GM21528 (cell line): ENCODE measurements around the gene TDRD3.

ENCODE experiments used
- ATAC-seq: cut with Tn5 transposase; IDR thresholded peaks from one replicate; pipeline ENCODE4 v1.9.1; 2021; ENCODE audit warnings: mild to moderate bottlenecking, moderate library complexity; ENCODE audit not compliant: unreplicated experiment, low FRiP score

The TDRD3 gene

DNA sequence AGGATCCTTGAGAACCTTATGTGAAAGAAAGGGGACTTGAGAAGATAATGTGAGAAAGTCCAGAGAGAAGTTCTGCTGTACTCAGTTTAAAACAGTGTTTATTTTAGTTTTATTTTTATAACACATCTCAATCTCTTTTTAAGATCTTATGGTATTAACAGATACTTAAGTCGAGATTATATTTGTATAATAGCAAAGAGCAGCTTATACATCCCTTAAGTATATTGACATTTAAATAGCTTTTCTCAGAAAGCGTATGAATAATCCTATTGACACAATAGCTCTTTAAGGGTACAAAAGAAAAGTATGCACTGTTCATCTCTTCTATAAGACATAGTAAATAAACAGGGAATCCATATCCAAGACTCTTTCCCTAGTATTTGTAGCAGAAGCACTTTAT lies 42.2 kb downstream of the TDRD3 start:
- ATAC-seq: no peak

DNA sequence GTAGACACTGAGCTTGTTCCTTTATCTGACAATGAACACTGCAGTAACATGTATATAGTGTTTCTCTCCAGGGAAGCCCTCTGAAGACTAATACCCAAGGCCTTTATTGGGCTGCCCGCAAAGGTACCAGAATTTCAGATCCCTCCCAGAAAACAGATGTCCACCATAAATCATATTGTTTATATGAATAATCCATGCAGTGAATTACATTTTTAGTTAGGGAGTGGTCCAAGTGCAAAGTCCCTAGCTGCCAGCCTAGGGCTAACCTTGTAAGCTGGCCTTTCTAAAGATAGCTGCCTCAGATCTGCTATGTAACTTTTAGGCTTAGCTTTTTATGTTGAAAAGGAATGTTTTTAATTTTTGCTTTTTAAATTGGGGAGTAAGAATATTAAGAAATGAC lies 44.7 kb downstream of the TDRD3 start:
- no peak for ATAC-seq

DNA sequence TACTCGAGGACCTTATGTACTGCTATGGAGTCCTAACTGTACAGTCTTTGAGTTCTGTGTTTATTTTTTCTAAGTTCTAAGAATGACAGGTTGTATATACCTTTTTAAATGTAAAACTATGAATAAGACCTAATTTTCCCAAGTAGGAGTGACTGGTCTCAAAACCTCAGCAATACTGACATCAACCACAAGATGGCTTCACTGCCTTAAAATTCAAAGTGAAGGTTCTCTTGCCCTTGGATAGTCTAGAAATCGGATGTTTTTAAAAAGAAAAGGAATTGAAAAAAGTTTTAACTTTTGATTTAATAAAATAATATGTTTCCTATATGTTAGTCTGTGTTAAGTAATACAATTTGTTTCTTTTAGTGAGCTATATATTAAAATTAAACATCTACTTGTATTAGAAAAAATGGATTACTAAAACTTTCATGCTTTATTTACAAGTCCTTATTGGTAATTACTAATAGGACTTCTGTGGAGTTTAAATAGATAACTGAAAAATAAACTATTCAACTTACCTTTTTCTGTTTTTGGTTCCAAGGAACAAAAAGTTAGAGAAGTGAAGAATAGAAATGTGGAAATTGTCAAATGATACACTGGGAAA lies 52.0 kb downstream of the TDRD3 start:
- peak; percentile 89 for ATAC-seq

DNA sequence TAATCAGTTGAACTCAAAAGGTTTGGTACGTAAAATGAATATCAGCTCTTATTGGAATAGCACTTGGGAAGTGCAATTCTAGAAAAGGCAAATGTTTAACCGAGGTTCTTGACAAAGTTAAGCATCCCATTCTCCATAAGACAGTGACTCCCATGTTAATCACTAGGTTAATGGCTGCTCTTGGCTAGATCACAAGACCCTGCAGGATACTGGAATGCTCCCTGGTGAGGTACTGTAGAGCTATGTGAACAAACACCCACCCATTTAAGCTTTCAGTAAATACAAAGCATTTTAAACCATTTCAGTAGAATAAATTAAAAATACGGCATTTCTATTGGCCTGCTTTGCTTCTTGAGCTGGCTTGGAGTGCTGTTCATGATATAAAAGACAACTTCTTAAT lies 56.5 kb downstream of the TDRD3 start:
- ATAC-seq: no peak

DNA sequence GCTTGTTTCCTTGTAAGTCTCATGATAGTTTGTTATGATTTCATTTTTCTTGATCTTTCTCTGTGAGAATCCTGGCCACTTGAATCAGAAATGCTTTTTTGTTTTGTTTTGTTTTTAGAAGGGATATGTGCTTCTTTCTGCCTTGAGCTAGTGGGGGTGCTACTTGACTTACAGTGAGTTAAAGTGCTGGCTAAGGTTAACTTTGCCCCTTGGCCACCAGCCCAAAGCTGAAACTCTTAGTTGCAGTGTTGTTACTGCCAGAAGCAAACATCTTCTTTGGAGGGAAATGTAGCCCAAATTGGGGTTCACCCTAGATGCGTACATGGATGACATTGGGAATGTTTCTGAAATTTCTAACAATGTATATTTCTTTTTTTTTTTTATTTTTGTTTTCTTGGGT lies 57.4 kb downstream of the TDRD3 start:
- no peak for ATAC-seq

DNA sequence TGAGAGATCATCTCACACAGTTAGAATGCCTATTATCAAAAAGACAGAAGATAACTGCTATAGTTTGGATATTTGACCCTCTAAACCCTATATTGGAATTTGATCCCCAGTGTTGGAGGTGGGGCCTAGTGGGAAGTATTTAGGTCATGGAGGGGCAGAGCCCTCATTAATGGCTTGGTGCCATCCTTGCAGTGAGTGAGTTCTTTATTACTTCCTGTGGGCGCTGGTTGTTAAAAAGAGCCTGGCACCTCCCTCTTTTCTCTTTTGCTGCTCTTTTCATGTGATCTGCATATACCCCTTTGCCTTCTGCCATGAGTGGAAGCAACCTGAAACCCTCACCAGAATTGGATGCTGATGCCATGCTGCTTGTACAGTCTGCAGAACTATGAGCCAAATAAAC lies 66.8 kb downstream of the TDRD3 start:
- no peak for ATAC-seq

DNA sequence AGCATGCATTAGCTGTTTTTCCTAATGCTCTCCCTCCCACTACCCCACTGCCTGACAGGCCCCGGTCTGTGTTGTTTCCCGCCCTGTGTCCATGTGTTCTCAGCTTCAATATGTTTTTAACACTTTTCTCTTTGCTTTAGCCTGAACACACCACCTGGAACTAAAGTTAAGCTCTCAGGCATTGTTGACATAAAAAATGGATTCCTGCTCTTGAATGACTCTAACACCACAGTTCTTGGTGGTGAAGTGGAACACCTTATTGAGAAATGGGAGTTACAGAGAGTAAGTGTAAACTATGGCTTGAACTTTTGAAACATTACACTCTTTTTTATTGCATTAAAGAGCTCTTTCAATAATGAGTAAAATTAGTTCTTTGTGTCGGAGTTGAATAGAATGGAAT lies 70.1 kb downstream of the TDRD3 start:
- ATAC-seq: no peak

DNA sequence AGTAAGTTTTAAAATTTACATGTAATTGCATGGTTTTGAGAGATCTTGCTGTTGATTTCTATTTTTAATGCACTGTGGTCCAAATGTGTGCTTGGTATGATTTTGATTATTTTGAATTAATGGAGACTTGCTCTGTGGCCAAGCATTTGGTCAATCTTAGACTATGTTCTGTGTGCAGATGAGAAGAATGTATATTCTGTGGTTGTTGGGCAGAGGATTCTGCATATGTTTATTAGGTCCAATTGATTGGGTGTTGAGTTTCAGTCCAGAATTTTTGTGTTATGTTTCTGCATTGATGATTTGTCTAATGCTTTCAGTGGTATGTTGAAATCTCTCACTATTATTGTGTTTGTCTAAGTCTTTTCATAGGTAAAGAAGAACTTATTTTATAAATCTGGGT lies 82.3 kb downstream of the TDRD3 start:
- ATAC-seq: no peak

DNA sequence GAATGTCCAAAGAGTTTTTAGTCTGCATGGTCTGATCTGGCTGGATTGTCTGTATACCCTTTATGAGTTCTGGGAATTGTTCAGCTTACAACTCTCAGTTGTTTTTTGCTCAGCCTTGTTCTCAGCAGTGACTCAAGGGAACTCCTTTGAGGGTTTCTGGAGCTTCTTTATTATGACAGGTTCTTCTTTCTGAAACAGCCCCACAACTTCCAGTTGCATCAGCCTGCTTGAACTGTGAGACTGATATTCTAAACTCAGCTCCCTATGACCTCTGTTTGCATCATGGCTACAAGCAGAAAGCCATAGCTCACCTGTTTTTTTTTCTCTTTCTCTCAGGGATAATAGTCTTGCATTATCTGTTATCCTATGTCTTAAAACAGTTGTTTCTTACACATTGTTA lies 85.0 kb downstream of the TDRD3 start:
- ATAC-seq: no peak

DNA sequence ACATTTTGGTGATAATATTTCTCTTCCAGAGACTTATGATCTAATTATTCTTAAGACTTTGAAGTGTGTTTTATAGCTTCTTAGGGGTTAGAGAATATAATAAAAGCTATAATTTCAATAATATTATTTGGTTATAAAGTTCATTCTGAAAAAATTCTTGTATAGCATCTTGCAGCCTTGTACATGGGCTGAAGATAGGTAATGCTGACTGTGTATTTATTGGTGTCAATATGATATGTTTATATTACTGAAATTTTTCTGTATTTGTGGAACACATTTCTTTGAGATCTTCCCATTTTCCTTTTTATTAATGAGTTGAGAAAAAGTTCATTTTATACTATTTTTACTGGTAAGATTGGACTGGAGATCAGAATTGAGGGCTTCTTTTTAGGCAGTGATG lies 87.8 kb downstream of the TDRD3 start:
- ATAC-seq: no peak

DNA sequence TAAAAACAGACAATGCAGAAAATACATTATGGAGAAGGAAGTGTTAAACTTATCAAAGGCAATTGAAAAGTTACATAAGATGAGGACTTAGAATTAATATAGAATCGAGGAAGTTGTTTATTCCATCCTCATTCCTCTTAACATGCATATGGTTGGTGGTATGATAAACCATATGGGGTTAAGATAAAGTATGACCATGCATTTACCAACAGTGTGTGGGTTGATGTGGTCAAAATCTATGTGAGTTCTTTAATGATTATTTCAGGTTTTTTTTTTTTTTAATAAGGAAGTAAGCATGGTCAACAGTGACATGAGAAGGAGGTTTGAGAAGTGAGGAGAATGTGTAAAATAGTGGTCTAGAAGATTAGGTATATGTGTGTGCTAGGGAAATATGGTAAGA lies 94.5 kb downstream of the TDRD3 start:
- no peak for ATAC-seq

DNA sequence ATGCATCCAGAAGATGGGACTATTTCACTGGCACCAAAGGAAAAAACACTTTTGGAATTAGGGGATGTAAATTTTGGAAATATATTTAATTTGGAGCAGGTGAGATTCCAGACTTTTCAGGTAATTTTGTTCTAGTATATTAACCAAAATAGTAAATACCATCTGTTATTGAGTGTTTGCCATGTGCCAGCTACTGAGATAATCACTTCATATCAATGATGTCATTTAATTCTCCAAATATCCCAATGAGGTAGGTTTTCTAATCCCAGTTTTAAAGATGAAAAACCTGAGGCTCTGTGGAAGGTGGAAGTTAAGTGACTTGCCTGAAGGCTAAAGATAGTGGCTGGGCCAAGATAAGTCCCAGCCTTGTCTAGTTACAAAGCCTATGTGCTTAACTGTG lies 95.2 kb downstream of the TDRD3 start:
- ATAC-seq: no peak

DNA sequence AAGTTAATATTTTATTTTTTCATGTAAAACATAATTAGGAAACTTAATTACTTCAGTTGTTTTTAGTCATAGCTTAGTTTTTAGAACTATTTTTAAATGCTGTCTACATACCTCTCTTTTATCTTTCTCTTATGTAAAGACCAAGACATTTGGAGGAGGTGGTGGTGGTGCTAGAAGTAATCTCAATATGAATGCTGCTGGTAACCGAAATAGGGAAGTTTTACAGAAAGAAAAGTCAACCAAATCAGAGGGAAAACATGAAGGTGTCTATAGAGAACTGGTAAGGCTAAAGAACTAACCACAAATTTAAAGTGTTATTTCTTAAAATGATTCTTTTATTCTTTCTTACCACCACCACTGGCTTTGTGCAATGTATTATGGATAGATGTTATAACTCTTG lies 97.3 kb downstream of the TDRD3 start:
- no peak for ATAC-seq

DNA sequence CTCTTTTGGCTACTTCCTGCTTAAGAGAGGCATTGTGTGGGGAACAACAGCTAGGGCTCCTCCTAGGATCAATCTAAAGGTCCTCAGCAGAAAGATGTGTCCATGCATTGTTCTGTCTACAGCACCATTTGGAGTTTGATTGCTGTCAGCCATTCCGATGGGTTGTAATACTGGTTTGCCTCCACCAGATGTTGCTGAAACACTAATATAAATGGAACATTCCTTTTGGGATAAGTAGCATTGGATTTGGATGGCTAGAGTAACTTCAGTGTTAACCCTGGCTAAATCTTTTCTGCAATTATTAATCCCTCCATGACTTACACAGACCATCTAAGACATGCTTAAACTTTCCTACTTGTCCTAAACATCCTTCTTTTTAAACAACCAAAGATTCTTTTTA lies 104.2 kb downstream of the TDRD3 start:
- no peak for ATAC-seq

DNA sequence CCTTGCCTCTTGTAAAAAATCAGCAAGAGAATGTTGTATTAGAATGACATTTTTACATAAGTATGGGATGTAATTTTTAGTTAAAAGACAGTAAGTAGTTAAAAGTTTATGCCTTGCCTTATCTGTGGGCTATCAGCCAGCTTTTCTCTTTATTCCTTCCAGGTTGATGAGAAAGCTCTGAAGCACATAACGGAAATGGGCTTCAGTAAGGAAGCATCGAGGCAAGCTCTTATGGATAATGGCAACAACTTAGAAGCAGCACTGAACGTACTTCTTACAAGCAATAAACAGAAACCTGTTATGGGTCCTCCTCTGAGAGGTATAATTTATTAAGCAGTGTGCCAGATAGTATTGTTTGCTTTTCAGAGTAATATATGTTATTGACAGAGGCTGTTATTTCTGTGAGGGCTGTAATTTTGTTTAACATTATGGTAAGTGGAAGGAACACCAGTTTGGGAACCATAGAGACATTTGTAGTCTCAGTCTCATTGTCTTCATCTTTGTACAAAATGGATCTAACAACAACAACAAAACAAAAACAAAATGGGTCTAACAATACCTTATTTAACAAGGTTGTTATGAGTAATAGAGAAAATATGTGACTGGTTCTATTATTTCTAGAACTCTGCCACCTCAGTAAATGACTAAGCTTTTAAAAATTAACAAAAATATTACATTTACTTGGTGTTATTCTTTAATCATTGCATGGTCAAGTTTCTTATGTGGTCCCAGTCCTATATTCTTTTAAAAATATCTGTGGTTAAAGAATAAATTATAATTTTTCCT lies 112.8 kb downstream of the TDRD3 start:
- no peak for ATAC-seq

DNA sequence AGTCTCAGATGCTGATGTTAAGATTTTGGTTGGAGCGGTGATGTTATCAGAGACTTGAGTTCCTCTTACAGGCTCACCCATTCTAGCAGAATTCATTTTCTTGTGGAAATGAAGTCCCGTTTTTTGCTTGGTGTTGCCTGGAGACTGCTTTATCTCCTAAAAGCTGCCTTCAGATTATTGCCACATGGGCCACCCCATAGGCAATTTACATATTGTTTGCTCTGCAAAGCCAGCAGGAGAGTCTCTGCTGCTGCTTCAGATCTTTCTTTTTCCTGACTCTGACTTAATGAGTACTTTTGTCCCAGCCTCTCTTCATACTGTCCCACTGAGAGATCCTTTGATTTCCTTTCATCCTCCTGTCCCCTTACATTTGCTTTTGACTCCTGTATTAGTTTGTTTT lies 114.6 kb downstream of the TDRD3 start:
- no peak for ATAC-seq

DNA sequence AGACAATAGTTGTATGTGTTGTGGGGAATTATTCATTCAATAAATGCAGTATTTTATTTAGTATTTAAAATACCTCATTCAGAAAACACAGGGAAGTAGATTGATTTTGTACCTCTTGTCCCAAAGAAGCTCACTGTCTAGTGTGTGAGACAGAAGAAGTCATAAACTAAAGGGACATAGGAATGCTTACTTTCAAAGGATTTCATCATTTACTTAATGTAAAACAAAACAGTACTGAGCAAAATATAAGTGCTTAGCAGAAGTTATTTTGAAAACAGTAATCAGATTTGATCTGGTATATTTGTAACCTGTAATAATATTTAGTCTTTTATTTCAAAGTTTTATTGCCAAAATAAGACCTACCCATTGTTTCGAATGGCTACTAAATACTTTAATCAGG lies 117.9 kb downstream of the TDRD3 start:
- ATAC-seq: no peak

DNA sequence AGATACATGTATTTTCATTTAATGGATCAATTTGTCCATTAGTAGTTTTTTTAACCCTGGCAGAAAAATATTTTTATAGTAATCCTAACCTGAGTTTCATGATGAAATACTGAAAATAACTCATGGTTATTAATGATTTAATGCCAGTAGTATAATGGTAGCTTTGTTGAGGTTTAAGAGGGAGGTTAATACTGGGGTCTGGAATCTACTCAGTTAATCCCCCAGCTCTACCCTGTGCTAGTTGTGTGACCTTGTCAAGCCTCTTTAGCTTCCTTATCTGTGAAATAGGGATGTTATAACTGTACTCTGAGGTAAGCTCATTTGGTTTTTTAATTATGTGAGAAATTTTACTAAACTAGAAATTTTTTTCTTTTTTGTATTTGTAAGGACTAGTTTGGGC lies 122.5 kb downstream of the TDRD3 start:
- ATAC-seq: no peak

DNA sequence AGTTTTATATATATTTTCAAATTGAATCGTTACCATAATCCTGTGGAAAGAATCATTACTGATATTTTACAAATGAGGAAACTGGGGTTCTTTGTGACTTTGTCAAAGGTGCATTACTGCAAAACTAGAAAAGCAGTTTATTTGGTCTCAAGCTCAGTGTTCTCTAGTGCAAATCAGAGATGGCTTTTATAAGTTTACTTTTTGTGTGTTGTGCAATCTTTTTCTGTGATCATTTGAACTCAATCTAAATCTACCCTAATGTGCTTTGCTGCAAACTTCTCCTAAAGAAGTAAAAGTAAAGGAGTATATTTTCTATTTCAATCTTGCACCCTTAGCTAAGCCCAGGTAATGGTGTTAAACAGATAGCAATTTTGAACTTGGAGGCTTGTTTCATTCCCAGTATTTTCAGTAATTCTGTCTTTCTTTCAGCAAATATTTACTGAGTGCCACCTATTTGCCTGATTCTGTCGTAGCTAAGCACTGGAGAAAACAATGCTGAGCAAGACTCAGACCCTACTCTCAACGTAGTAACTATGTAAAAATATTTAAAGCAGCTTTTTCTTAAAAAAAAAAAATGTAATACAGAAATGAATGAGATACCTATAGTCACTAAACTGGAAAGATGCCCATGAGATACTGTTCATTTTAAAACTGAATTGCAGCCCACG lies 124.0 kb downstream of the TDRD3 start:
- no peak for ATAC-seq

DNA sequence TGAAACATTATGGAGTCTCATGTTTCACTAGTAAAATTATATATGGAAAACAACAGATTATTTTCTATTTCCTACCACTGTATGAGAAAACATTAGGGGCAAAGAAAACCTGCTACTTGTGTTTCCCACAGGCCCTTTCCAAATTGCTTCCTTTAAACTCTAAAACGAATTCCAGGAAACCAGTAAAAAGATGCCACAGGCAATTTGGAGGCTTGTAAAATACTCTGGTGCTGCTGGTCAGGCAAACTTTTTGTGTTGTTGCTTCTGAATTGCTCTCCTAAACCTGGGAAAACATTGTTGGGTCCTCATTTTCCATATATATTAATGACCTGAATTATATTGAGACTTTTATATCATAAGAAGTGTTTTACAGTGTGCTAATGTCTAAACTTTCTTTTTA lies 141.5 kb downstream of the TDRD3 start:
- ATAC-seq: no peak

DNA sequence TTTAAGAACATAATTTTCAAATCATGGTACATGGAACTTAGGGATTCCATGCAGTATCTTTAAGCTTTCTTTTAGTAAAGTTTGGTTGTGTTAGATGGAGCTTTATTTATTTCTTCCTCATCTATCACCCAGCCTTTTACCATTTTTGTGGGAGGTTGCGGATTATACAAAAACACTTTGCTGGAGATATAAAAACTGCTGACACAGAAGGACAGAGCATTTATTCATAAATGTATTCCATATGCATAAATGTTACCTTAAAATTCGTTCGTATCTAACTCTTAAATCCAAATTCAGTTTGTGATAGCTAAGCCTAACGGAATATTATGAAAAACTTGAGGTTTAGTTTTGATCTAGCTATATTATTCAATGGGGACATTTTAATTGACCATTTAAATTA lies 143.3 kb downstream of the TDRD3 start:
- ATAC-seq: no peak
